NB4 (cell line): ENCODE results near the gene CNTLN.

Experiments used
- CTCF ChIP-seq: IDR thresholded peaks from one replicate; pipeline ENCODE4 v1.5.1; 2012; ENCODE audit warnings: low read depth, low read length
- MAX ChIP-seq: IDR thresholded peaks from 2 replicates; pipeline ENCODE4 v1.6.1; 2011; ENCODE audit warnings: low read depth, low read length
- MYC ChIP-seq: IDR thresholded peaks from 2 replicates; pipeline ENCODE4 v1.6.1; 2011; ENCODE audit warnings: low read depth, low read length
- POLR2A ChIP-seq: IDR thresholded peaks from 2 replicates; pipeline ENCODE4 v1.6.1; 2011; ENCODE audit warnings: mild to moderate bottlenecking; ENCODE audit not compliant: insufficient read length; ENCODE audit errors: extremely low read depth

GRCh38 chr9:17521100-17521855 lies 386.4 kb downstream of the CNTLN start:
- TF ChIP-seq CTCF (no peak), POLR2A (no peak), MYC (no peak), MAX (no peak)
